NAMALWA (cell line): ENCODE data around the gene PCDH9.

Experiments used
- DNase-seq: peaks from one replicate; pipeline ENCODE4 v3.0.0-alpha.2; 2015; ENCODE audit warnings: low spot score

Gene PCDH9

GRCh38 chr13:66840621-66841020 is 389.5 kb downstream of the PCDH9 start:
- no peak for DNase-seq

DNA sequence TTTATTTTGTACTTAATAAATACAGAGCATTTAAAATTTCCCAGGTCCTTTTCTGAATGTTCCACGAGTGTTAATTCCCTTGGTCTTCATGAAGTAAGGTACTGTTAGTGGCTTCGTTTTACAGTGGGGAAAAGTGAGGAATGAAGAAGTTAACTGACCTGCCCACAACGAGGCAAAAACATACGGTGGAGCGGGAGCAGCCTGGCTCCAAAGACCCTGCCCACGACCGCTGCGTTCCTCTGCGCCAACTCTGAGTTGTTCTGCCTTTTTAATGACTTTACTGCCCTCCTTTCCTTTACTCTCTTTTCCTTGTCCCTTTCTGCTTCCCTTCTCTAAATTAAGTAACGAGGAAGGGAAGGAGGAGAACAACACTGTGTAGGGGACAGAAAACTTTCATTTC is 392.9 kb downstream of the PCDH9 start:
- no peak for DNase-seq

- no peak for DNase-seq
These were observed 395.0 kb downstream of the PCDH9 start for GRCh38 chr13:66835040-66835628.

DNA sequence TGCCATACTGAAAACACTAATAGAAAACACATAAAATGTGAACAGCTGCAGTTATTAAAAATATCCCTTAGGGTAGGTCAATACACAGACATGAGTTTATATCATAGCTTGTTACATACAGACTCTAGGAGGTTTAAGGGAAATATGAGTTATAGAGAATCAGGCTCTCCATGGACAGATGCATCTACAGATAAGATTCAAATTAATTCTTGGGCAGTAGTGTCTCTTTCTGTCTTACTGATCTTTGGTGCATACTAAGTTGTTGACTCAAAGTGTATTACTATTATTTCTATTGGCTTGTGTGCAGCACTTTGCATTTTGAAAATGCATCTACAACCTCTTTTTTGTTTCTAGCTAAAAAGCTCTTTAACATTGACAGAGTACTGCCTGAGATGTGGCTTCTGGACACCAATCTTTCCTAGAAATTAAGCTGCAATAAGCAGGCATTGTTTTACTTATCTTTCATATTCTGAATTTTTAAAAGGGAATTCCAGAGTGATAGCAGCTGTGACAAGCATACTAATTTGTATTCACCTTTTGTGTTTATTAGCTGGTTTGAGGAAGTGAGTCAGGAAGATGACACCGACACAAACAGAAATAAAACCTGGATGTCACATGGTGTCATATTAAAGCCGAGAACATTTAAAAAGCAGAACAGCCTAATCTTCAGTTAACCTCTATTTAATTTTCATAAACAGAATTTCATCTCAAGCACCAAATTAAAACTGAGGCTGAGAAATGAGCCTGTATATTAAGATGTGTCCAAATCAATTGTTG is 399.0 kb downstream of the PCDH9 start:
- DNase-seq = peak; percentile 75

DNA sequence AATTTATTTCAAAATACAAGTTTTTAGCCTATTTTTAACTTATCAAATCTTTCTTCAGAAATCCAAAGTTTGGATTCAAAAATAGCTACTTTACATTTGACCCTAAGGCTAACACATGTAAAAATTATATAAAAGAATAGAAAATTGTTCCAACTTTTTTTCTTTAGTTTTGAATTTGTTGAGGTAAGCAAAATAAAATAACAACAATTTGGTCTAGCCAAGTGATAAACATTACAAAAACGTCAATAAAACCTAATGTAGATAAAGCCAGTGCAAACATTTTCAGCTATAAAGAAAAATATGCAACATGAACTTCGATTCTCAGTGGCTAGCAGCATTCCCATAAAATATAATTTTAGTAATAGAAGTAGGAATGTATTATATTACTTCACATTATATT is 400.3 kb downstream of the PCDH9 start:
- no peak for DNase-seq

- DNase-seq = no peak
These were observed 403.7 kb downstream of the PCDH9 start for GRCh38 chr13:66826398-66826797.

- no peak for DNase-seq
These were observed 408.6 kb downstream of the PCDH9 start for GRCh38 chr13:66821551-66821950.

- no peak for DNase-seq
These were observed 418.7 kb downstream of the PCDH9 start for GRCh38 chr13:66811455-66811854.

- DNase-seq = no peak
These were observed 420.7 kb downstream of the PCDH9 start for GRCh38 chr13:66809485-66809884.

DNA sequence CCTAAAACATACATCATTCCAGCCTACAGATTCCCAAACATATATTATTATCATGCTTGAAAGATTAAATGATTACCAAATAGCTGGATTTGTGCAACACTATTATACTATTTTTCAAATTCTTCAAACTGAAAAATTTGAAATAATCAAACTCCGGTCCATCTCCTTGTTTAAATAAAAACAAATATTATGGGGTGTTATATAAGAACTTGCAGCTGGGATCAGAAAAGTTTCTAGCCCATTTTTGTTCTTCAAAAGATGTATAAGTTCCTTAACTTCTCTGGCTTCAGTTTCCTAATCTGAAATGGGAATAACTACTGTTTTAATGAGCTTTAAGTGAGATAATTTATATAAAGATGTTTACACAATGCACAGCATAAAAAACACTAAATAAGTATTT is 422.9 kb downstream of the PCDH9 start:
- no peak for DNase-seq

DNA sequence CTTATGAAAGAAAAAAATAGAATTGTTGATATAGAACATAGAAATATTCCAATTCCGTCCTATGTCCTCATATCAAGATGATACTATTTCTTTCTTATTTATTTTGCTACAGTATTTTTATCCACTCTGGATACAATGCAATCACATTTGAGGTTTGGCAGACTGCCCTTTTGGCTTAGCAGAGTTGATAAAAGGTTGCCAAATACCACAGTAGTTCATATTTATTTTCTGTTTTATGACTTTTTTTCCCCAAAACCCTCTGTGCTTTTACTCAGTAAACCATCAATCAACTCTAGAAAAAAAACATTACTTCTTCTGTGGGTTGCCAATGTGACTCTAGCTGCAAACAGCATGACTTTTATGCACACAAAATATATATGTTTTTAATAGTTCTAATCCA is 424.5 kb downstream of the PCDH9 start:
- DNase-seq = no peak

DNA sequence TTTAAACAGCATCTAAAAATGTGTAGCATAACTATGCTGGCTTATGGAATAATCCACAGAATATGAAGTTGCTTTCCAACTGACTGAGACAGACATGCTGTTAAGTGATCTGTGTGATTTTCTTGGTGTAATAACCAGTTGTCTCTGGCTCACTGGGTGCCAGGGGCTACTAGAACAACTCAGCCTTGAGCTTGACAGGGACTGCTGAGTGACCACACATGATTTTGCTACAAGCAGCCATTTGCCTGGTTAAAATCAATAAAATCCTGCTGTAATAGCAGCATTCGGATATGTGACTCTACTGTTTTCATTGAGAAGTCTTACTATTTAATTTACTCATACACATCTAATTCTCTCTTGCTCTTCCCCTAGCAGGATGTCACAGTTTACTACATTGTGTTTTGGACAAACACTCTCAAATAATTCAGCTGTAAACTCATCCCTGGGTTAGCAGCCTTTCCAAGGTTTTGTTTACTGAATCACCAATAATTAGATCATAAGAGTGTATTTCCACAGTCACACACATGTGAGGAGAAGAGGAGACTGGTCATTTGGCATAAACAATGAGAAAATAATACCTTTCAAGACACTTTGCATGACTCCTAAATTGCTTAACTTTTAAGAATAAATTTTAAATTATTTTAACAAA is 426.2 kb downstream of the PCDH9 start:
- no peak for DNase-seq

DNA sequence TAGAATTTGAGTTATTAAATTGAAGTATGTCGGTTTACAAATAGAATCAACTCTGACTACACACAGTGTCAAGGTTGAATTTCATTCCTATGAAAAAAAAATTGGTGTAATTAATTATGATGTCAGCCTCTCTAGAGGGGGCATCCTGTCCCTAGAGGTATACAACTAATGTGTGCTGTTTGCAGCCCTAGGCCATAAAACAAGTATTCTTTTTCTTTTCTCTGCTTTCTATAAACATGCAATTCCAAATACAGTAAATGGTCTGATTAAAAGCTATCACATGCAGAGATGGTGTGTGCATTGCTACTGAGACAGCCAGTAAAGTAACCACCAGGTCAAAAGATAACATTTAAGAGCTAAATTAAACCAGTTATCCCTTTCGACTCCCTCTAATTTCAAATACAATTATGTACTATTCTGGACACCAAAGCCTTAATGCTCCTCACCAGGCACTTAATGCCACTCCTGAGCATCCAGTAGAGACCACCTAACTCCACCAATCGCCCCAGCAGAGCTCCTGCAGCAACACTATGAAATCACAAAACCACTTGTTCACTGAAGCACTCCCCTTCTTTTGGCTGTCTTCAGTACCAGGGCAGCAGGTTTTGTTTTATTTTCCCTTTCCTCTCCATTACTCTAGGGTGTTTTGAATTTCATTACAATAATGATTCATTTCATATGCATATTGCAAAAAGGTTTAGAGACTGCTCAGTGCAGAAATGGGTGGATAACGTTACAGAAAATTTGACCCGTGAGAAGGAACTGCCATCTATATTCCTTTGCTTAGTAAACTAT is 426.9 kb downstream of the PCDH9 start:
- DNase-seq = no peak

DNA sequence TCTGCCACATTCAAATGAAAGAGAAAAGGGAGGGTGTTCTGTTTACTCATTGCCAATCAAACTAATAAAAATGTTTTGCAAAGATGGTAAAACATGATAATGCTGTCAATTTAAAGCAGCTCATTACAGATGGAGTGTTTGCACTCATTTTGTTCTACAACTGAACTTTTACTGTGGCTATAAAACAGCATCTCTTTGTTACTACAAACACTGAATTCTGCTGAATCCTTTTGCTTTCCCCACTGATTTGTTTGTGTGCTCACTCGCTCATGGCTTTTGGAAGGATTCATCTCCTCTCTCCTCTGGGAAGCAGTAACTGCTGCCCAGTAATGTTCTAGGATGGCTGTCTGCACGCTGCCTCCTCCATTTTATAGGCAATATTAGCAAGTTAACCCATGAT is 434.5 kb downstream of the PCDH9 start:
- no peak for DNase-seq

GRCh38 chr13:66794340-66795031 is 435.6 kb downstream of the PCDH9 start:
- peak; percentile 59 for DNase-seq

DNA sequence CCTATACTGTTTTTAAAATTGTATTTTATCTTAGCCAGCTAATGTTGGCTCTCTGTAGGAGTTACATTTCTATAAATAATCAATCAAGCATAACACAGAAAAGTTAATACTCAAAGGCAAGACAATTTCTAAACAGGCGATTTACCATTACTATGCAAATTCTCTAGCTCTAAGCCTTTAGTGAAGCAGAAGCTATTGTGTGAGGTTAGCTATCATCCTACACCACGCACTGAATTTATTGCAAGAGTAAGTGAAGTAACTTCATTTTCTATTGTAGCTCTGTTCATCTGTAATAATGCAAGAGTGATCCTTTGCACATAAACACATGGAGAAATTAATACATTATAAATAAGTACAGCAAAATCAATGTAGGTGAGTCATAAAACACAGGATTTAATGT is 439.3 kb downstream of the PCDH9 start:
- DNase-seq = no peak

GRCh38 chr13:66781241-66781640 is 448.9 kb downstream of the PCDH9 start:
- no peak for DNase-seq

- DNase-seq = no peak
These were observed 449.3 kb downstream of the PCDH9 start for GRCh38 chr13:66780814-66781213.

DNA sequence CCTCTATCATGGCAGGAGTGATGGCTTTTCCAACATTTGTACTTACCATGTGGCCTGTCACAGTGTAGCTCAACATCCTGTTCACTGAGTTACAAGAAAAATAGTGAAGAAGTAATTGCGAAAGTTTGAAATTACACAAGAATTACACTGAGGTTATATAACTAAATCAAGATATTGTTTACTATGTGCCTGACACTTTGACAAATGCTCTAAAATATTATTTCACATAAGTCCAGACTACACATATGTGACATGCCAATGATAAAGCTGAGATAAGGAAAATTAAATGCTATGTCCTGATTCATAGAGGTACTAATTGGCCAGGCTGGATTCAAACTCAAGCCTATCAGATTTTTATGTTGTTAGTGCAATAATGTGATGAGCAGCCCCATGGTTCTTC is 451.7 kb downstream of the PCDH9 start:
- DNase-seq = no peak

DNA sequence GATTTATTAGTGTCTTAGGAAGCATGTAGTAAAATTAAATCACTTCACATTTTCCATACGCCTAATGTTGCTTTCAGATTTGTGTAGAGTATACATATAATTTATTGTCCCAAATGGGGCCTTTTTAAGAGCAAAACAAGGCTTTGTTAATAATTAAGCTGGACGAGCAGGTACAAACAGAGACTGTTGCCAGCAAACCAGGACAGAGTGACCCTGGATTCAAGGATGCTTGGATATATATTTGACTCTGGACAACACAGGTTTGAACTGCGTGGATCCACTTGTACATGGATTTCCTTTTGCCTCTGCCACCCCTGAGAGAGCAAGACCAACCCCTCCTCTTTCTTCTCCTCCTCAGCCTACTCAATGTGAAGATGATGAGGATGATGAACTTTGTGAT is 454.9 kb downstream of the PCDH9 start:
- DNase-seq = no peak

DNA sequence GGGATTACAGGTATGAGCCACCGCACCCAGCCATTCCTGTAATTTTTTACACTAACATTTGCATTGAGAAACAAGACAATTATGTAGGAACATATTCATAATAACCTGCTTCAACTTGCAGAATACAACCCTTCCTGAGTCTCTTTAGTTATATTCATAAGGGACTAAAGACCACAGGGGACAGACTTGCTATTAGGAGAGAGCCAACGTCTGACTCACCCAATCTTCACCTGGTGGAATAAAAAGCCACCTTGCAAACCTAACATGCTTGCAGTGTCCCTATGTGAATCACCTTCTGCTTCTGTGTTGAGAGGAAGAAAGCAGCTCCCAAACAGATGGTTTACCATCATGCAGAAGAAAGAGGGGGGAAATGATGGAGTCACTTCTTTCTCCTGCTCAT is 456.1 kb downstream of the PCDH9 start:
- no peak for DNase-seq

GRCh38 chr13:66765559-66765958 is 464.6 kb downstream of the PCDH9 start:
- DNase-seq = no peak
